ENCODE measurements around the gene RALGDS.

RALGDS gene

DNA sequence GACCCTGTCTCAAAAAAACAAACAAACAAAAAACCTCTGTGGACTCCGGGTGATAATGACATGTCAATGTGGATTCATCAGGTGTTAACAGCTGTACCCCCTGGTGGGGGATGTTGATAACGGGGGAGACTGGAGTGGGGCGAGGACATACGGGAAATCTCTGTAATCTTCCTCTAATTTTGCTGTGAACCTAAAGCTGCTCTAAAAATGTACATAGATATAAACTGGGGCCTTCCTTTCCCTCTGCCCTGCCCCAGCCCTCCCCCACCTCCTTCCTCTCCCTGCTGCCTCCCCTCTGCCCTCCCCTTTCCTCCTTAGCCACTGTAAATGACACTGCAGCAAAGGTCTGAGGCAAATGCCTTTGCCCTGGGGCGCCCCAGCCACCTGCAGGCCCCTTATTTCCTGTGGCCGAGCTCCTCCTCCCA is 60.6 kb downstream of the RALGDS start:
- Histone ChIP-seq H3K4me3 (peak overlapping the region; percentile 32), H3K9ac (peak overlapping the region; percentile 59), H4K20me1 (peaks cover 42% of the 10 kb centered on the region), H3K9me3 (no peaks in the 10 kb centered on the region), H3K4me1 (peaks cover 90% of the 10 kb centered on the region), H3K27ac (peak overlapping the region; percentile 65), H3K36me3 (peaks cover 23% of the 10 kb centered on the region), H3K27me3 (no peaks in the 10 kb centered on the region), H3K4me2 (peak overlapping the region; percentile 95)
- TF ChIP-seq Cebpa-rat (IDR thresholded peaks at IDR 0.05) = no peak

DNA sequence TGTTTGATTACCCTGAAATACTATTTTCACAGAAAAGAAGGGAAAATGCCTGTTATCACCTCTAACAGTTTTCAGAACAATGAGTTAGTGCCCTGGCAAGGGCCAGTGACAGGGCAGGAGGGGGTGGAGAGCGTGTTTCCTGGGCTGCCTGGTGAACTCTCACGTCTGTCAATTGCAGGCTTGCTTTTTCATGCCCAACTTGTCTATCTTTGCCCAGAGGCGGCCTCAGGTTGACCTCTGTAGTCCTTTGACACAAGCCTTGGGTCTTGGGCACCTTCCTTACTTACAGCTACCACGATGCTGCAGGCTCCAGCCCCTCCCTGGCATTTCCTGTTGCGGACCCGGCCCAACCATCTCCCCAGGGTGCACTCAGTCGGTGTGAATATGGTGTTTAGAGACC is 61.4 kb downstream of the RALGDS start:
- Histone ChIP-seq H3K36me3 (peaks cover 31% of the 10 kb centered on the region), H3K9me3 (no peaks in the 10 kb centered on the region), H3K27ac (peak overlapping the region; percentile 65), H3K27me3 (no peaks in the 10 kb centered on the region), H3K4me2 (peak overlapping the region; percentile 95), H3K4me1 (peaks cover 93% of the 10 kb centered on the region), H4K20me1 (peaks cover 47% of the 10 kb centered on the region), H3K9ac (peak overlapping the region; percentile 59), H3K4me3 (peak overlapping the region; percentile 32)
- TF ChIP-seq Cebpa-rat (IDR thresholded peaks at IDR 0.05) = no peak

DNA sequence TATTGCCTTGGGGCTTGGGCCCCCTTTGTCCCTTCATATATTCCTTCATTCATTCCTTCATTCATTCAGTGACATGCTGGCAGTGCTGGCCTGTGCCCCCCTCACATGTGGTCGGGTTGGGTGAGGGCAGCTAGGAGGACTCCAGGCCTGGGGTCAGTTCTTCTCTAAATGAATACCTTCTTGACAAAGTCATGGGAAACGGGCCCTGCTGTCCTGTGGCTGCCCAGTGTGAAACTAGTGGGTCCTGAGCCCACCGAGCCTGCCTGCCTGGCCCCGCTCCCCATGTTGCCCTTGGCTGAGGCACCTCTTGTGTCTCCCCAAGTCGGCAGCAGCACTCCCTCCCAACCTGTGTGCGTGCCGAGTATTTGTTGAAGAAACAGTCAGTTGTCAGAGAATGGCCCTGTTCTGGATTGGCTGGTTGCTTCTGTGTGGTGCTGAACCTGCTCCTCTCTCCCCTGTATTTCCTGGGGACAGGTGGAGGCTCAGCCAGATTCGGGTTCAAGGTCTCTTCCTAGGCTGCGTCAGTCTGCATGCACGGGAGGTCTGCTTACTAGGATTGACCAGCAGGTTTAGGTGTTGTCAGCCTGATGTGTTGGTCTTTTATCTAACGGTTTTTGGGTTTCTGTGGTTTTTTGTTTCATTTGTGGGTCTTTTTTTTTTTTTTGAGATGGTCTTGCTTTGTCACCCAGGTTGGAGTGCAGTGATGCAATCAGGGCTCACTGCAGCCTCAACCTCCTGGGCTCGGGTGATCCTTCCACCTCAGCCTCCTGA is 62.3 kb downstream of the RALGDS start:
- TF ChIP-seq Cebpa-rat (IDR thresholded peaks at IDR 0.05) = peak; percentile 76; the same call in 1 of the 2 replicates

DNA sequence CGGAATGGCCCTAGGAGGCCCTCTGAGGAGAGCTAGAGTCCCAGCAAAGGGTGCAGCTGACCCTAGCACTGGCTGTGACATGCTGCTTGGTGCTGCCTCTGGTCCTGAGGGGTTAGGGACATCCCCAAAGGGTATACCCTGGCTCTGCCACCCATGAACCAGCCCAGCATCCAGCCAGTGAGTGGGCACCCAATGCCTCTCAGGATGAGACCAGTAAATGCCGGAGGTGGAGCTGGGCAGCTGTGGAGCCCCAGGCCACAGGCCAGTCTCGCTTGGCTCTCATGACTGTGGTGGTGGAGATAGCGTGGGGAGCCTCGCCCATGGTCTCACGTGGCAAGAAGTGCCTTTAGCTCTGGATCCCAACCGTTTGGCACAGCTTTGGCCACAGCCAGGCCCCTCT is 63.0 kb downstream of the RALGDS start:
- Histone ChIP-seq H3K4me1 (peaks cover 79% of the 10 kb centered on the region), H3K9me3 (no peaks in the 10 kb centered on the region), H3K27me3 (no peaks in the 10 kb centered on the region), H3K9ac (peak overlapping the region; percentile 25; the same call in 1 of the 2 replicates), H3K27ac (peak overlapping the region; percentile 77), H3K4me3 (no peak overlapping the region), H3K36me3 (peaks cover 47% of the 10 kb centered on the region), H4K20me1 (peaks cover 33% of the 10 kb centered on the region), H3K4me2 (peak overlapping the region; percentile 95)
- no peak for TF ChIP-seq Cebpa-rat (IDR thresholded peaks at IDR 0.05)

More for the DNA sequence above, 62.3 kb downstream of the RALGDS start:
- Histone ChIP-seq H3K9ac (peak overlapping the region; percentile 25; the same call in 1 of the 2 replicates), H4K20me1 (peaks cover 39% of the 10 kb centered on the region), H3K27me3 (no peaks in the 10 kb centered on the region), H3K4me2 (peak overlapping the region; percentile 95), H3K4me1 (peaks cover 86% of the 10 kb centered on the region), H3K9me3 (no peaks in the 10 kb centered on the region), H3K27ac (peak overlapping the region; percentile 77), H3K36me3 (peaks cover 40% of the 10 kb centered on the region), H3K4me3 (peak overlapping the region; percentile 32; the same call in 1 of the 2 replicates)

DNA sequence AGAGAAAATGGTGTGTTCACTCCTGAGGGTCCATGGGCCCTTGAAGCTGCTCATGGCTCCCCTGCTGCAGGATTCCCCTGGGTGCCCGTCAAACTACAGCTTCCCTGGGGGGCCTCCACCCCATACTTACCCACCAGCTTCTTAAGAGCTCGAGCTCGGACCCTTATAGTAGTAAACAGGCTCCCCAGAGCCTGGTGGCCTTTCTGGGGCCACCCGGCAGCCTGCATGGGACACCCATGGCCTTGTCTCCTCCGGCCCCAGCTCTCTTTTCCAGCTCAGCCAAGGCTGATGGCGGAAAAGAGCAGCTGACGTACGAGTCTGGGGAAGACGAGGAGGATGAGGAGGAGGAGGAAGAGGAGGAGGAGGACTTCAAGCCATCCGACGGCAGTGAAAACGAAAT is 63.5 kb downstream of the RALGDS start:
- Histone ChIP-seq H3K36me3 (peaks cover 52% of the 10 kb centered on the region), H3K9ac (peak overlapping the region; percentile 45)
- no peak for TF ChIP-seq Cebpa-rat (IDR thresholded peaks at IDR 0.05)

DNA sequence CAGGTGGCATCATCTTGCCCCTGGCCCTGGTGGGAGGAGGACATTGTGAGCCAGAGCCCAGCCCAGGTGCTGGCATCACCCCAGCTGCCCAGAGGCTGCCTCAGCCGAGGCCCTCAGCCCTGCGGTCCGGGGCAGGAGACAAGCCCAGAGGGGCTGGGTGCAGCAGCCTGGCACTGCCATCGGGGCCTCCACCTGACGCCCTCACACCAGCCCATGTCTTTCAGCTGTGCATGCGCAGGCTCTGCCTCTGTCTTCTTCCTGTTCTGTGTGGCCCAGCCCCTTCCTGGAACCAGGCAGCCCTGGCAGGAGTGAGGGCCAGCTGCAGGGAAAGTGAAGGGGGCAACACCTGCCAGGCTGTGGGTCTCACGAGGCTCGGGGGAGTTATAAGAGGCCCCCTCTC is 64.0 kb downstream of the RALGDS start:
- H3K27ac ChIP-seq = peak overlapping the region; percentile 77
- no peak for TF ChIP-seq Cebpa-rat (IDR thresholded peaks at IDR 0.05)
- peaks cover 32% of the 10 kb centered on the region for H4K20me1 ChIP-seq
- H3K9me3 ChIP-seq = no peaks in the 10 kb centered on the region
- H3K4me3 ChIP-seq = 0 out of 2 replicates have a peak overlapping the region, but pooled peaks have one; percentile 20
- peaks cover 57% of the 10 kb centered on the region for H3K36me3 ChIP-seq
- peak overlapping the region; percentile 59 for H3K9ac ChIP-seq
- H3K4me2 ChIP-seq = peak overlapping the region; percentile 95
- H3K27me3 ChIP-seq = no peaks in the 10 kb centered on the region
- peaks cover 75% of the 10 kb centered on the region for H3K4me1 ChIP-seq

More for the DNA sequence above, 63.5 kb downstream of the RALGDS start:
- no peaks in the 10 kb centered on the region for H3K27me3 ChIP-seq
- no peaks in the 10 kb centered on the region for H3K9me3 ChIP-seq
- peaks cover 32% of the 10 kb centered on the region for H4K20me1 ChIP-seq
- H3K4me3 ChIP-seq = no peak overlapping the region
- H3K27ac ChIP-seq = peak overlapping the region; percentile 77
- peak overlapping the region; percentile 95 for H3K4me2 ChIP-seq
- peaks cover 77% of the 10 kb centered on the region for H3K4me1 ChIP-seq

DNA sequence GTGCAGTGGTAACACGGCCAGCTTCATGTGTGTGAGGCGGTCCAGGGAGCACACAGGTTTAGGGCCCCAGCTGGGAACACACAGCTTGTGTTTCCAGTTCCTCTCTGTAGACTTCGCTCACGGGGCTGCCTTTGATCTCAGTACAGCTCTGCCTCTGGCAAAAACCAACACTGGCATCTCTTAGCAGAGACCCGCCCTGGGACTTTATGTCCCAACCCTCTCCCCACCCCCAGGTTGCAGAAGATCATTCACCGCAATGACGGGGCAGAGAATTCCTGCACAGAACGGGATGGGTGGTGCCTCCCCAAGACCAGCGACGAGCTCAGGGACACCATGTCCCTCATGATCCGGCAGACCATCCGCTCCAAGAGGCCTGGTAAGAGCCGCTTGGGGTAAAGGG is 64.5 kb downstream of the RALGDS start:
- peak overlapping the region; percentile 95 for H3K4me2 ChIP-seq
- peaks cover 62% of the 10 kb centered on the region for H3K36me3 ChIP-seq
- H4K20me1 ChIP-seq = peaks cover 37% of the 10 kb centered on the region
- peak overlapping the region; percentile 77 for H3K27ac ChIP-seq
- H3K27me3 ChIP-seq = no peaks in the 10 kb centered on the region
- H3K4me3 ChIP-seq = 0 out of 2 replicates have a peak overlapping the region, but pooled peaks have one; percentile 20
- no peaks in the 10 kb centered on the region for H3K9me3 ChIP-seq
- H3K9ac ChIP-seq = peak overlapping the region; percentile 59; the same call in 1 of the 2 replicates
- TF ChIP-seq Cebpa-rat (IDR thresholded peaks at IDR 0.05) = no peak
- H3K4me1 ChIP-seq = peaks cover 70% of the 10 kb centered on the region

DNA sequence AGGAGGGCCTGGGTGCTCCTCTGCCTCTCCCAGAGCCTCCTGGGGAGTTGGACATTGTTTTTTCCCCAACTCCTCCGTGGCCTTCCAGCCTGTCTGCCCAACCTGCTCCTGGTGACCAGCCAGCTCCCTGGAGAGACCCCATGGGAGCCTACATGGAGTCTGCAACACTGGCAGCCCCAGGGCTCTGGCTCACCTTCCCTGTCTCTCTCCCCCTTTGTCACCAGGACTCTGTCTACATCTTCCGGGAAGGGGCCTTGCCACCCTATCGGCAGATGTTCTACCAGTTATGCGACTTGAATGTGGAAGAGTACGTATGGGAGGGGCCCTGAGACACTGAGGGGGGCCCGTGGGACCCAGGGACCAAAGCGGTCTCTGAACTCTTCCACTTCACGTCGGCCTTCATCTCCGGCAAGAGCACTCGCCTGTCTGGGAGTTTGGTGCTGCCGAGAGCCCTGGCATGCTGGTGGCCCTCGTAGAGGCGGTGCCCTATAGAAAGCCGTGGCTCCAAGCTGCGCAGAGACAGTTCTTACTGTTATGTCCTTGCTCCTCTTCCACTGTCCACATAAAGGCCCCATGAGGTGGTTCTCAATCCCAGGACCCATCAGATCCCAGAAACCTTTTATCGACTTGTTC is 65.1 kb downstream of the RALGDS start:
- H3K4me3 ChIP-seq = no peak overlapping the region
- H3K27ac ChIP-seq = peak overlapping the region; percentile 77
- TF ChIP-seq Cebpa-rat (IDR thresholded peaks at IDR 0.05) = no peak
- H3K4me2 ChIP-seq = peak overlapping the region; percentile 95
- peaks cover 68% of the 10 kb centered on the region for H3K36me3 ChIP-seq
- H3K4me1 ChIP-seq = peaks cover 64% of the 10 kb centered on the region
- H3K27me3 ChIP-seq = no peaks in the 10 kb centered on the region
- H4K20me1 ChIP-seq = peaks cover 43% of the 10 kb centered on the region
- H3K9ac ChIP-seq = no peak overlapping the region
- no peaks in the 10 kb centered on the region for H3K9me3 ChIP-seq

DNA sequence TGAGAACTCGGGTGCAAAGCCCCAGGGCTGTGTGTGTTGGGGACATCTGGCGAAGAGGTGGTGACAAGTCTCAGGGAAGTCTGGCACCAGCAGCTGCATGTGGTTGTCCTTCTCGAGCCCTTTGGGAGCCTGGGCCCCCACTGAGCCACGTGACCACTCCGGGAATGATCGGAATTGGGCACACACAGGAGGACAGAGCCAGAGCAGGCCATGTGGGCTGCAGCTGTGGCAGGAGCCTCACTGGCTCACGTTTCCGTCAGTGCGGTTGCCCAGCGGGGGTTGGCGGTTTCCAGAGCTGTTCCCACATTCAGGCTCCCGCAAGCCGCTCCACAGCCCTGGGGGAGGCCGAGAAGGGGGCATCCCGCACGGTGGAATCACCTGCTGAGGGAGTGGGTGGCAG is 66.1 kb downstream of the RALGDS start:
- Histone ChIP-seq H3K4me2 (no peak overlapping the region), H3K4me3 (no peak overlapping the region), H3K36me3 (peaks cover 78% of the 10 kb centered on the region), H4K20me1 (peaks cover 52% of the 10 kb centered on the region), H3K4me1 (peaks cover 55% of the 10 kb centered on the region), H3K9ac (no peak overlapping the region), H3K27me3 (no peaks in the 10 kb centered on the region), H3K9me3 (no peaks in the 10 kb centered on the region), H3K27ac (peak overlapping the region; percentile 77)
- TF ChIP-seq Cebpa-rat (IDR thresholded peaks at IDR 0.05) = no peak
